A673 (cell line): ENCODE results near the gene RPS6KA2.

ENCODE experiments used
- EZH2 ChIP-seq: fragments of 200-600 bp; sonication (generic); IDR thresholded peaks from 2 replicates; pipeline ENCODE4 v1.6.1; 2017; ENCODE audit warnings: borderline replicate concordance, low read depth, mild to moderate bottlenecking, mixed read lengths, antibody characterized with exemption, low read length; ENCODE audit not compliant: poor library complexity, severe bottlenecking
- TF ChIP-seq, protein P1 (sequence below): fragments of 300-800, 200-600 bp; sonication (generic); conservative IDR thresholded peaks from 2 replicates; pipeline ENCODE4 v1.5.1; 2017; ENCODE audit warnings: low read depth, mild to moderate bottlenecking, antibody characterized with exemption, low read length, moderate library complexity, mixed read lengths

DNA sequence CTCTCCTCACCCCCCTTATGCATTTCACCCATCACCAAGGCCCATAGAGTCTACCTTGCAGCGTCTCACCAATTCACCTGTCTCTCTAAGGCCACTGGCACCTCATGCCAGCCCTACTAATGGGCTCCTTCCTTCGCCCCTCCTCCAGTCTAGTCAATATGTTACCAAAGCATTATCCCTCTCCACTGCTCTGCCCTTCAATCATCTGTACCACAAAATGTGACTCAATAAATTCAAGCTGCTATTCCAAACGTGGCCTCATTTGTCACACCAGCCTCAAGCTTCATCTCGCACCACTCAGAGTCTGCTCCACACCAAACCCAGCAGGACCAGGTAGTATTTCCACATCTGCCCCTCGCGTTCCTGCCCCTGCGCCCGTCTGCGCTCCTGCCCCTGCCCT is 21.8 kb upstream of the RPS6KA2 start:
- TF ChIP-seq, protein P1, sequence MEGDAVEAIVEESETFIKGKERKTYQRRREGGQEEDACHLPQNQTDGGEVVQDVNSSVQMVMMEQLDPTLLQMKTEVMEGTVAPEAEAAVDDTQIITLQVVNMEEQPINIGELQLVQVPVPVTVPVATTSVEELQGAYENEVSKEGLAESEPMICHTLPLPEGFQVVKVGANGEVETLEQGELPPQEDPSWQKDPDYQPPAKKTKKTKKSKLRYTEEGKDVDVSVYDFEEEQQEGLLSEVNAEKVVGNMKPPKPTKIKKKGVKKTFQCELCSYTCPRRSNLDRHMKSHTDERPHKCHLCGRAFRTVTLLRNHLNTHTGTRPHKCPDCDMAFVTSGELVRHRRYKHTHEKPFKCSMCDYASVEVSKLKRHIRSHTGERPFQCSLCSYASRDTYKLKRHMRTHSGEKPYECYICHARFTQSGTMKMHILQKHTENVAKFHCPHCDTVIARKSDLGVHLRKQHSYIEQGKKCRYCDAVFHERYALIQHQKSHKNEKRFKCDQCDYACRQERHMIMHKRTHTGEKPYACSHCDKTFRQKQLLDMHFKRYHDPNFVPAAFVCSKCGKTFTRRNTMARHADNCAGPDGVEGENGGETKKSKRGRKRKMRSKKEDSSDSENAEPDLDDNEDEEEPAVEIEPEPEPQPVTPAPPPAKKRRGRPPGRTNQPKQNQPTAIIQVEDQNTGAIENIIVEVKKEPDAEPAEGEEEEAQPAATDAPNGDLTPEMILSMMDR: no peak
- TF ChIP-seq EZH2: no peak
